ENCODE data around the gene DTX3.

GRCh38 chr12:57632073-57632957 lies 27.7 kb downstream of the DTX3 start:
- TF ChIP-seq CTCF (conservative IDR thresholded peaks at IDR 0.05) = no peak
- no peak for TF ChIP-seq EZH2 (IDR thresholded peaks at IDR 0.05; ENCODE audit: low read depth)

All from PC-9 (cell line).